Activated CD4-positive, alpha-beta memory T cell treated with anti-CD3 and anti-CD28 coated beads, Interleukin-2, amount 10 ng/mL, durations not matched to agents 7 days and 5 days (primary cell): ENCODE data around the gene TM4SF20. TPM values are rescaled to one million over a fixed set of nuclear protein-coding genes. Genes with fewer than 3 reads are reported as not detected.

ENCODE experiments used
- CTCF ChIA-PET: fragments of 350-600 bp; sonication (Branson Sonifier 250); formaldehyde crosslinking; loops from one replicate; lab custom pipeline; 2021; ENCODE audit warnings: antibody characterized with exemption, inconsistent platforms; lab: Charles Lee
- POLR2A ChIA-PET: fragments of 350-600 bp; sonication (Branson Sonifier 250); formaldehyde crosslinking; loops from one replicate; lab custom pipeline; 2021; ENCODE audit warnings: antibody characterized with exemption; lab: Charles Lee
- DNase-seq: peaks from one replicate; pipeline ENCODE4 v3.0.0-alpha.2; 2020
- H3K27ac Mint-ChIP-seq: one replicate; pipeline ENCODE4 v1.8.0; 2021; ENCODE audit warnings: mild to moderate bottlenecking, mixed read lengths
- H3K27me3 Mint-ChIP-seq: one replicate; pipeline ENCODE4 v1.8.0; 2021; ENCODE audit warnings: mixed read lengths
- H3K36me3 Mint-ChIP-seq: one replicate; pipeline ENCODE4 v1.8.0; 2021; ENCODE audit warnings: low read depth, mixed read lengths
- H3K4me1 Mint-ChIP-seq: one replicate; pipeline ENCODE4 v1.8.0; 2021; ENCODE audit warnings: mixed read lengths
- H3K4me3 Mint-ChIP-seq: one replicate; pipeline ENCODE4 v1.8.0; 2021; ENCODE audit warnings: mild to moderate bottlenecking, mixed read lengths
- H3K9me3 Mint-ChIP-seq: one replicate; pipeline ENCODE4 v1.8.0; 2021; ENCODE audit warnings: mixed read lengths
- total RNA-seq, 2 experiments: library from RNA; stranded (reverse); gene quantifications; one replicate each; pipeline ENCODE4 v1.2.3, GENCODE V29; 2021

The TM4SF20 gene
- total RNA-seq, 2 experiments from 2014 or later: not detected

DNA sequence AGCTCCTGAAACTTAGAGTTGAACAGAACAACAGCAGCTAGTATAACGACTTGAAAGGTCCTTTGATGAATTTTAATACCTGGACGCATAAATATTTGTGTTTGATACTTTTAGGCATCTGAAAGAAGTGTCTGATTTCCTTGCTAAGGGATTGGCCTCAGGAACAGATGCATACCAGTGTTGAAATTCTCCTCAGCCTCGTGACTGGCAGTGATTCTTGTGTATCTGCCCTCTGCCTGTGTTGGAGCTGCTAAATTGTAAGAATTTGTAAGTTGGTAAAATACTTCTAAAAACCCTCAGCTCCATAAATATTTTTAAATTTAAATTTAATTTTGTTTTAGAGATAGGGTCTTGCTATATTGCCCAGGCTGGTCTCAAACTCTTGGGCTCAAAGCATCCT lies 31.1 kb upstream of the TM4SF20 start:
- Mint-ChIP-seq H3K4me1 (peaks cover 19% of the 10 kb centered on the region), H3K4me3 (no peak overlapping the region), H3K27ac (no peak overlapping the region), H3K36me3 (no peaks in the 10 kb centered on the region), H3K27me3 (no peaks in the 10 kb centered on the region), H3K9me3 (no peaks in the 10 kb centered on the region)
- POLR2A ChIA-PET: no interaction called here
- DNase-seq: no peak
- CTCF ChIA-PET: interaction anchor here (0.7 to 0.9 kb wide), 3 partner anchors 10 to 1127 kb away, joined by 3 to 5 read pairs (median 4); no protein-coding TSS in a partner anchor

GRCh38 chr2:227407591-227408151 lies 28.6 kb upstream of the TM4SF20 start:
- CTCF ChIA-PET: interaction anchor here (1.2 kb wide), 1 partner anchor 66 kb away, joined by 3 read pairs; no protein-coding TSS in a partner anchor
- Mint-ChIP-seq H3K4me1 (peaks cover 19% of the 10 kb centered on the region), H3K4me3 (no peak overlapping the region), H3K9me3 (no peaks in the 10 kb centered on the region), H3K27me3 (no peaks in the 10 kb centered on the region), H3K27ac (no peak overlapping the region), H3K36me3 (no peaks in the 10 kb centered on the region)
- POLR2A ChIA-PET: no interaction called here
- no peak for DNase-seq

- Mint-ChIP-seq H3K36me3 (no peaks in the 10 kb centered on the region), H3K4me3 (no peak overlapping the region), H3K27me3 (peaks cover under 1% of the 10 kb centered on the region), H3K9me3 (no peaks in the 10 kb centered on the region), H3K4me1 (peaks cover 9% of the 10 kb centered on the region), H3K27ac (no peak overlapping the region)
- POLR2A ChIA-PET: no interaction called here
- CTCF ChIA-PET: interaction anchor here (1.2 kb wide), 2 partner anchors 27 to 67 kb away, joined by 3 to 4 read pairs; partner anchors contain the start of gene TM4SF20
- no peak for DNase-seq
Measured at GRCh38 chr2:227406177-227407031, 27.3 kb upstream of the TM4SF20 start.

- H3K27me3 Mint-ChIP-seq: peaks cover 2% of the 10 kb centered on the region
- no peak overlapping the region for H3K4me3 Mint-ChIP-seq
- POLR2A ChIA-PET: no interaction called here
- H3K4me1 Mint-ChIP-seq: peaks cover 2% of the 10 kb centered on the region
- no peaks in the 10 kb centered on the region for H3K9me3 Mint-ChIP-seq
- no peak for DNase-seq
- CTCF ChIA-PET: no interaction called here
- H3K27ac Mint-ChIP-seq: no peak overlapping the region
- H3K36me3 Mint-ChIP-seq: no peaks in the 10 kb centered on the region
Measured at GRCh38 chr2:227404585-227405271, 25.6 kb upstream of the TM4SF20 start.

DNA sequence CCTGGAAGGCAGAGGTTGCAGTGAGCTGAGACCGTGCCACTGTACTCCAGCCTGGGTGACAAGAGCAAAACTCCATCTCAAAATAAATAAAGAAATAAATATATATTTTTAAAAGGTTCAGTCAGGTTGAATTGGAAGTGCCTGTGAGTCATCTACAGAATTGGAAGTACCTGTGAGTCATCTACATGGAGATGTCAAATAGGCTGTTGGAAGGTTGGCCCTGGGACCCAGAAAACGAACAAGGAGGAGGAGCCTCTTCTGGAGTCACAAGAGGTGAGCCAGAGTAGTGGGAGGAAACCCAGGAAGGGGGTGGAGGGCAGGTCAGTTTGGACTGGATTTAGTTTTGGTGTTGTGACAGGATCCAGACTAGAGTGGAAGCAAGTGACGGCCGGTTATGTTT lies 23.9 kb upstream of the TM4SF20 start:
- Mint-ChIP-seq H3K4me3 (no peak overlapping the region), H3K4me1 (peaks cover 2% of the 10 kb centered on the region), H3K27me3 (peaks cover 2% of the 10 kb centered on the region), H3K27ac (no peak overlapping the region), H3K9me3 (no peaks in the 10 kb centered on the region), H3K36me3 (no peaks in the 10 kb centered on the region)
- CTCF ChIA-PET: no interaction called here
- POLR2A ChIA-PET: no interaction called here
- DNase-seq: no peak

- POLR2A ChIA-PET: no interaction called here
- Mint-ChIP-seq H3K4me1 (peaks cover 8% of the 10 kb centered on the region), H3K36me3 (no peaks in the 10 kb centered on the region), H3K4me3 (no peak overlapping the region), H3K27me3 (peaks cover 2% of the 10 kb centered on the region), H3K9me3 (no peaks in the 10 kb centered on the region), H3K27ac (no peak overlapping the region)
- CTCF ChIA-PET: no interaction called here
- no peak for DNase-seq
Measured at GRCh38 chr2:227402321-227402720, 23.2 kb upstream of the TM4SF20 start.

DNA sequence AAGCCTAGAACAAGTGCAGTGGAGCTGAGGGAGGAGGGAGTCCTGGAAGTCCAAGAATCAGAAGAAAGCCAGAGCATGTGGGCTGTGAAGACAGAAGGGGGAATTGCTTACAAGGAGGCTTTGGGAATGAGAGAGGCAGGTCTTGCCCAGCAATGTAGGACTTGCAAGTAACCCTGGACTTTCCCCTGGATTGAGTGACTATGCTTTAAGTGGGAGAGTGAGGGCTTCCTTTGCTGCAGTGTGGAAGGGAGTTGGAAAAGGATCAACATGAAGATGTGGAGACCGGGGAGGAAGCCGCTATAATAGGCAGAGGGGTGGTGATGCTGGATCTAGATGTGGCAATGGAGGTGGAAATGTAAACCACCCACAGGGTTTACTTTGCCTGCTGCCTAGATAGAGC lies 22.4 kb upstream of the TM4SF20 start:
- Mint-ChIP-seq H3K36me3 (no peaks in the 10 kb centered on the region), H3K4me3 (no peak overlapping the region)

DNA sequence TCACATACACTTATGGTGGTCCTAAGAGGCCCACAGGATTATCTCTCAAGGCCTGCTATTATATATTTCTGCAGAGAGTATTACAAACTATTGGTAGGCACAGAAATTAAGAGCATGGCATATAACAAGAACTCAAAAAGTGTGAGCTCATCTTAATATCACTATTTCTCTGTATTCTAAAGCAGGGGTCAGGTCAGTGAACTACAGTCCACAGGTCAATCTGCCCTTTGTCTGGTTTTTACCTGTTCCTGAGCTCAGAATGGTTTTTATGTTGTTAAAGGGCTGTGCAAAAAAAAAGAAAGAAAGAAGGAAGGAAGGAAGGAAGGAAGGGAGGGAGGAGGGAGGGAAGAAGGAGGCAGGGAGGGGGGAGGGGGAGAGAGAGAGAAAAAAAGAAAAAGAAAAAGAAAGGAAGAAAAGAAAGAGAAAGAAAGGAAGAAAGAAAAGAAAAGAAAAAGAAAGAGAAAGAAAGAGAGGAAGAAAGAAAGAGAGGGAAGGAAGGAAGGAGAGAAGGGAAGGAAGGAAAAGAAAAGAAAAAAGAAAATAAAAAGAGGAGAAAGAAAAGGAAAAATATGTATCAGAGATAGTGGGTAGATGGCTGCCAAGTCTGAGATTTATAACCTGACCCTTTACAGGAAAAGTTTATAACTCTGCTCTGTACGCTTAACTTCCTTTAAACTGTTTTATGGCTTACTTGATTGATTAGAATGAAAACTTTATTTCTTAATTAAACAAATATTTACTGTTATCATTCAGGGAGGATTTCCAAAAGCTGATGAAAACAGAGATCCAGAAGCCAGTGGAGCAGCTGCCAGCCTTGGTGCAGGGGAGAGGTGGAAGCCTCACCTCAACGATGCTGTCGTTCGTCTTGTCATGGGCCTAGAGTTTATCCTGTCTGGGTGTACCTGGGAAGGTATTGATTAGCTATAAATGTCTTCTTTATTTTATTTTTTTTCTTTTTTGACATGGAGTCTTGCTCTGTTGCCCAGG lies 19.9 kb upstream of the TM4SF20 start:
- ChIA-PET POLR2A (no interaction called here), CTCF (interaction anchor here (1.0 kb wide), 1 partner anchor 11 kb away, joined by 3 read pairs; no protein-coding TSS in a partner anchor)

More for the DNA sequence above, 22.4 kb upstream of the TM4SF20 start:
- peaks cover 8% of the 10 kb centered on the region for H3K4me1 Mint-ChIP-seq
- H3K27me3 Mint-ChIP-seq: peaks cover 2% of the 10 kb centered on the region
- DNase-seq: no peak
- H3K9me3 Mint-ChIP-seq: no peaks in the 10 kb centered on the region
- ChIA-PET CTCF (no interaction called here), POLR2A (no interaction called here)
- H3K27ac Mint-ChIP-seq: no peak overlapping the region

GRCh38 chr2:227397562-227397961 lies 18.5 kb upstream of the TM4SF20 start:
- Mint-ChIP-seq H3K36me3 (no peaks in the 10 kb centered on the region), H3K27me3 (peaks cover 2% of the 10 kb centered on the region), H3K9me3 (no peaks in the 10 kb centered on the region), H3K27ac (no peak overlapping the region), H3K4me1 (peaks cover 6% of the 10 kb centered on the region), H3K4me3 (no peak overlapping the region)
- no peak for DNase-seq
- ChIA-PET CTCF (no interaction called here), POLR2A (no interaction called here)

More for the DNA sequence above, 19.9 kb upstream of the TM4SF20 start:
- Mint-ChIP-seq H3K4me3 (no peak overlapping the region), H3K27ac (no peak overlapping the region), H3K27me3 (peaks cover 2% of the 10 kb centered on the region), H3K36me3 (no peaks in the 10 kb centered on the region), H3K4me1 (peaks cover 6% of the 10 kb centered on the region), H3K9me3 (no peaks in the 10 kb centered on the region)
- DNase-seq: no peak

GRCh38 chr2:227395556-227395955 lies 16.4 kb upstream of the TM4SF20 start:
- peaks cover 6% of the 10 kb centered on the region for H3K4me1 Mint-ChIP-seq
- H3K27me3 Mint-ChIP-seq: no peaks in the 10 kb centered on the region
- no peak overlapping the region for H3K27ac Mint-ChIP-seq
- H3K4me3 Mint-ChIP-seq: no peak overlapping the region
- DNase-seq: no peak
- H3K9me3 Mint-ChIP-seq: no peaks in the 10 kb centered on the region
- CTCF ChIA-PET: no interaction called here
- POLR2A ChIA-PET: no interaction called here
- no peaks in the 10 kb centered on the region for H3K36me3 Mint-ChIP-seq

- POLR2A ChIA-PET: no interaction called here
- H3K36me3 Mint-ChIP-seq: no peaks in the 10 kb centered on the region
Measured at GRCh38 chr2:227394401-227394800, 15.3 kb upstream of the TM4SF20 start.

GRCh38 chr2:227390468-227391256 lies 11.6 kb upstream of the TM4SF20 start:
- Mint-ChIP-seq H3K9me3 (no peaks in the 10 kb centered on the region), H3K27ac (no peak overlapping the region), H3K4me3 (no peak overlapping the region), H3K27me3 (no peaks in the 10 kb centered on the region), H3K36me3 (no peaks in the 10 kb centered on the region), H3K4me1 (no peaks in the 10 kb centered on the region)
- ChIA-PET CTCF (no interaction called here), POLR2A (no interaction called here)
- no peak for DNase-seq

More at GRCh38 chr2:227394401-227394800, 15.3 kb upstream of the TM4SF20 start:
- Mint-ChIP-seq H3K27ac (no peak overlapping the region), H3K4me1 (peaks cover 6% of the 10 kb centered on the region), H3K27me3 (no peaks in the 10 kb centered on the region), H3K4me3 (no peak overlapping the region), H3K9me3 (no peaks in the 10 kb centered on the region)
- no peak for DNase-seq
- CTCF ChIA-PET: no interaction called here
